Right ventricle myocardium superior (tissue), 1 donor: ENCODE data around the gene FOXL2NB. TPM values are rescaled to one million over a fixed set of nuclear protein-coding genes. Genes with fewer than 3 reads are reported as not detected.

Experiments
- ATAC-seq: fragments of 200-7000 bp; cut with Tn5 transposase; one replicate; pipeline ENCODE4 v1.9.1; 2020; ENCODE audit warnings: mild to moderate bottlenecking; ENCODE audit not compliant: poor library complexity
- DNase-seq: peaks from one replicate; pipeline ENCODE4 v3.0.0-alpha.2; 2020
- intact Hi-C: fragments of 100-400 bp; cut with DNase I; formaldehyde crosslinking; loops from one replicate; pipeline ENCODE4 v1.11.2; 2022
- long read RNA-seq: library from polyadenylated mRNA; unstranded; transcript quantifications from one replicate; pipeline ENCODE4 v2.0.0, GENCODE V29; 2021
- total RNA-seq: library from RNA; stranded (reverse); fragmentation: NEBNext Ultra II Directional; extraction: Animal tissue kit (Norgen Biotek cat#: 25700); gene quantifications from one replicate; pipeline ENCODE4 v1.2.1, GENCODE V29; 2021
- donor health status: DM: no; HTN: yes; CAD: no; lungs with severe emphysema.

The FOXL2NB gene
- total RNA-seq, result not detected
- long read RNA-seq, result 0 reads

GRCh38 chr3:138946663-138947494 lies at the start of gene FOXL2NB, which contains the start of gene FOXL2:
FOXL2NB (plus strand) TSS chr3:138947217; CDS start chr3:138947365, 148 bp downstream.
FOXL2 (minus strand) TSS chr3:138947137; CDS start chr3:138946722, 415 bp downstream.
- intact Hi-C loops, result no loop called here
- no peak for DNase-seq

DNA sequence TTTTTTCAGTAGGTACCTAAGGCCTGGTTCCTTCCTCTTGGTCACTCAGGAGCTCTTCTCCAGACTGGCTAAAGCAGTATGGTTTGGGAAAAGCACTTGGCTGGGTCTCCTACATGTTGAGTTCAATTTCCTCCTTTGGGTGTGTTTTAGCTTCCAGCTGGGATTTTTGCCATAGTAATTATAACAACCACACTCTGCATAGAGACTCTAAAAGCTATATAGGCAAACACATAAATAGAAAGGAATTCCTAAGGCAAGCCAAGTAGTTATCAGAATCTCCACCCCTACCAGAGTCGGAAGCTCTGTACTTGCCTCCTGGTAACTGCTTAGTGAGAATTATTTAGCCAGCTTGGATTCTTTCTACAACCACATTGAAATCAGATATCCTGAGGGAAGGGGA lies 48.7 kb upstream of the FOXL2NB start:
- peak; percentile 90 for ATAC-seq
- no peak for DNase-seq
- intact Hi-C loops, result no loop called here

More at GRCh38 chr3:138946663-138947494, at the start of gene FOXL2NB, which contains the start of gene FOXL2:
- ATAC-seq, result peak; percentile 30

DNA sequence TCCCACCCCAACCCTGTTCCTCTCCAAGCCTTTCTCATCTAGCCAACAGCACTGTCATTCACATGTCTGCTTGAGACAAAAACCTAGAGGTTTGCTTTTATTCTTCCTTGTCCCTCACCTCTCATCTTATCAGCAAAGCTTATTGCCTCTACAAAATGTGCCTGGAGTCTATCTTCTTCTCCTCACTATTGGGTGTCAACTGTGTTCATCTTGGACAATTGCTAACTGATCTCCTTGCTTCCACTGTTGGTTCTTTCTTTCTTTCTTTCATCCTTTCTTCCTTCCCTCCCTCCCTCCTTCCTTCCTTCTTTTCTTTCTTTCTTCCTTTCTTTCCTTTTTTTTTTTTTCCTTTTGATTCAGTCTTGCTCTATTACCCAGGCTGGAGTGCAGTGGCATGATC lies 48.3 kb upstream of the FOXL2NB start:
- ATAC-seq (peak; percentile 76), DNase-seq (no peak)
- intact Hi-C loops, result no loop called here

- no peak for ATAC-seq
- intact Hi-C loops, result no loop called here
- no peak for DNase-seq
Observed at GRCh38 chr3:138899351-138899991, 47.5 kb upstream of the FOXL2NB start.

DNA sequence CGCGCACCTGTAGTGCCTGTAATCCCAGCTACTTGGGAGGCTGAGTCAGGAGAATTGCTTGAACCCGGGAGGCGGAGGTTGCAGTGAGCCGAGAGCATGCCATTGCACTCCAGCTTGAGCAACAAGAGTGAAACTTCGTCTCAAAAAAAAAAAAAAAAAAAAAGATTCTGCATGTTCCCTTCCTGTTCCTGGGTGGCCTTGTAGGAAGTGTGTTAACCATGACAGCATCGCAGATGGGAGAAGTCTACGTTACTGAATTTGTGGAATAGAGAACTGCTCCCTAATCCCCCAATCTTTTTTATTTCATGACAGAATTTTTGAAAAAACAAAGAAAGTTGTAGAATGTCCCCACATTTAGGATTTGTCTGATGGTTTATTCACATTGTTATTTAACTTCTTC lies 45.5 kb upstream of the FOXL2NB start:
- no peak for ATAC-seq
- no peak for DNase-seq
- intact Hi-C loops, result no loop called here

GRCh38 chr3:138902171-138902570 lies 44.8 kb upstream of the FOXL2NB start:
- no peak for ATAC-seq
- intact Hi-C loops, result no loop called here
- DNase-seq, result no peak

GRCh38 chr3:138907539-138907938 lies 39.5 kb upstream of the FOXL2NB start:
- no peak for ATAC-seq
- DNase-seq, result no peak
- intact Hi-C loops, result no loop called here

- DNase-seq (no peak), ATAC-seq (no peak)
- intact Hi-C loops, result no loop called here
Observed at GRCh38 chr3:138908846-138909245, 38.2 kb upstream of the FOXL2NB start.

DNA sequence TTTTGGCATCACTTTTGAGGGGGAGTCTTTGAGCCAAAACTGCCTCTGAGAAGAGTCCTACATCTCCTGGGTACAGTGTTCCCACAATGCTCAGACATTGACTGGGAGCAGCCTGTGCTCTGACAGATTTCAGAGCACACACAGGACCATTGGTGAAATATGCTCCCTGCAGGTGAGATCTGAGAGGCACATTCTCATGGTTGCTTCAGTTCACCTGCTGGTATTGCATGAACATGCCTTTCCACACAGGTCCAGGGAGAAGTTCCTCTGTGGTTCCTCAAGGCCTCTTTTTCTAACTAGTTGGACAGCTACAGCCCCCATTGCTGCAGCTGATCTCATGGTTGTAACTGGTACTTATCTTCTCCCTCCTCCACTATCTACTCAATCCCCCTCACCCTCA lies 37.1 kb upstream of the FOXL2NB start:
- no peak for DNase-seq
- ATAC-seq, result no peak
- intact Hi-C loops, result loop anchor here (5.0 kb wide), 1 partner anchor 73 kb away; no protein-coding TSS in a partner anchor

DNA sequence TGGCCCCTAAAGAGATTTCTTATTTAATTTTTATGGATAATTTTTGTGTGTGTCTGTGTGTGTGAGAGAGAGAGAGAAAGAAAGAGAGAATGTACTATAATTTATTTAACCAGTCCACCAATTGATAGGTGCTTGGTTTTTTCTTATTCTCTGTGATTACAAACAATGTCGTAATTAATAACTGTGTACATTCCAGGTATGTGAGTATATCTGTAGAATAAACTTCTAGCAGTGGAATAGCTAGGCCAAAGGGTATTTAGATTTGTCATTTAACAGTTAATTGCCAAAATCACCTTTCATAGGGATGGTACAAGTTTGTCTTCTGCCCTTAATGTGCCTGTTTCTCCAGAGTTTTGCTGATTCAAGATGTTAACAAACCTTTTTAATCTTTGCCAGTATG lies 35.4 kb upstream of the FOXL2NB start:
- intact Hi-C loops, result loop anchor here (5.0 kb wide), 1 partner anchor 74 kb away; no protein-coding TSS in a partner anchor
- ATAC-seq (no peak), DNase-seq (no peak)

- ATAC-seq (no peak), DNase-seq (no peak)
- intact Hi-C loops, result loop anchor here (5.0 kb wide), 1 partner anchor 75 kb away; no protein-coding TSS in a partner anchor
Observed at GRCh38 chr3:138912237-138912636, 34.8 kb upstream of the FOXL2NB start.

DNA sequence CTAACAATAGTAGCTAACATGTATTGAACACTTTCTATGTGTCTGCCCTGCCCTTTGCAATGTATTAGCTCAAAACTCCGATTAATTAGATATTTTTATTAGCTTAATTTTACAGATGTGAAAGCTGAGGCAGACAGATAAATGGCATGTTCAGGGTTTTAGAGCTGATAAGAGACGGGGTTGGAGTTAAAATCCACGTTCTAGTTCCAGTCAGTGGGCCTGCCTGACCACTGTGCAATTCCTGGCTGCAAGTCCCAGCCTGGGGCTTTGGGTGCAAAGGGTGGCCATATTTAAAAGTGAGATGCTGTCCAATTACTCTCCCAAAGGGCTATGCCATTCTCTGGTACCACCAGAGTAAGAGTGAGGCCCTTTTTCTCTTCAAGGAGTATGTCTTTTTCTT lies 33.3 kb upstream of the FOXL2NB start:
- intact Hi-C loops, result loop anchor here (2.0 to 5.0 kb wide), 2 partner anchors 76 to 319 kb away; partner anchors contain the start of gene CEP70
- DNase-seq (no peak), ATAC-seq (no peak)

- intact Hi-C loops, result loop anchor here (2.0 to 5.0 kb wide), 3 partner anchors 78 to 320 kb away; partner anchors contain the start of gene CEP70
- DNase-seq (no peak), ATAC-seq (no peak)
Observed at GRCh38 chr3:138914870-138915502, 32.0 kb upstream of the FOXL2NB start.

DNA sequence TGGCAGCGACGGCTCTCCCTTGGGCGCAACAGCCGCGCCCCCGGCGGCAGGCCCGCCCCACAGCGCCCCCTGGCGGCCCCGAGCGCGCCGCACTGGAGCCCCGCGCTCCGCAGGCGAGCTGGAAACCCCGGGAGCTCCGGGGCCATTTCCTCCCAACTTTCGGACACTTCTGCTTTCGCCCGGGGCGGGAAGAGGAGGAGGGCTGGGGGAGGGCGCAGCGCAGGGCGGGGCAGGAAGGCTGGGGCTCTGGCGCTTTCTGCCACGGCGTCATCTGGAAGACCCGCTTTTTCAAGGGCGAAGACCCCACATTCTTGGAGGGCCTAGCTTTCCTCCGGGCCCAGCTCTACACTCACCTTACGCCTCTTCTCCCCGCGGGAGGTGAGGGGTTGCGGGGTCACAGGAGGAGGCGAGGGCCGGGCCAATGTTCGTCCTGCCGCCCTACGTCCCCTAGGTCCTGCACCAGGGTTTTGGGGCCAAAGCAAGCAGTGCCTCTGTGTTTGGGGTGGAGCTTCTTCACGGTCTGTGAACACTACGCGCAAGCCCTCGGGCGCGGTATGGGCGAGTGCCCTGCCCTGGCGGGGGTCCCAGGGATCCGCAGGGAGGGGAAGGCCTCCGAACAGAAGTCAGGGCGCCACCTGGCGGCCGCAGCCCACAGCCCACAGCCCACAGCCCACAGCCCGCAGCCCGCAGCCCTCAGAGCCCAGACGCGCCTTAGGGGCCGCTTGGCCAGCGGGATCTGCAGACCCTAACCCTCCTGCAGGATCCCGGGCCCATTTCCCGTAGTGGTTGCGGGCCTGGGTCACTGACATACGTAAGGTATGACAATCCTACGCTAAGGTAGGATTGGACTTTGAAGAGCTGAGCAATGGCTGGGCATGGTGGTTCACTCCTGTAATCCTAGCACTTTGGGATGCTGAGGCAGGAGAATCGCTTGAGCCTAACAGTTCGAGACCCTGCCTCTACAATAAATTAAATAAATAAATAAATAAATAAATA lies 31.2 kb upstream of the FOXL2NB start:
- intact Hi-C loops, result loop anchor here (2.0 to 5.0 kb wide), 2 partner anchors 218 to 321 kb away; partner anchors contain the start of gene CEP70
- ATAC-seq, result peak; percentile 97
- DNase-seq, result peak; percentile 97

- no peak for ATAC-seq
- intact Hi-C loops, result loop anchor here (5.0 kb wide), 1 partner anchor 220 kb away; no protein-coding TSS in a partner anchor
- DNase-seq, result no peak
Observed at GRCh38 chr3:138916824-138917223, 30.2 kb upstream of the FOXL2NB start.

- no peak for ATAC-seq
- no peak for DNase-seq
- intact Hi-C loops, result loop anchor here (5.0 kb wide), 1 partner anchor 222 kb away; no protein-coding TSS in a partner anchor
Observed at GRCh38 chr3:138919325-138919724, 27.7 kb upstream of the FOXL2NB start.

DNA sequence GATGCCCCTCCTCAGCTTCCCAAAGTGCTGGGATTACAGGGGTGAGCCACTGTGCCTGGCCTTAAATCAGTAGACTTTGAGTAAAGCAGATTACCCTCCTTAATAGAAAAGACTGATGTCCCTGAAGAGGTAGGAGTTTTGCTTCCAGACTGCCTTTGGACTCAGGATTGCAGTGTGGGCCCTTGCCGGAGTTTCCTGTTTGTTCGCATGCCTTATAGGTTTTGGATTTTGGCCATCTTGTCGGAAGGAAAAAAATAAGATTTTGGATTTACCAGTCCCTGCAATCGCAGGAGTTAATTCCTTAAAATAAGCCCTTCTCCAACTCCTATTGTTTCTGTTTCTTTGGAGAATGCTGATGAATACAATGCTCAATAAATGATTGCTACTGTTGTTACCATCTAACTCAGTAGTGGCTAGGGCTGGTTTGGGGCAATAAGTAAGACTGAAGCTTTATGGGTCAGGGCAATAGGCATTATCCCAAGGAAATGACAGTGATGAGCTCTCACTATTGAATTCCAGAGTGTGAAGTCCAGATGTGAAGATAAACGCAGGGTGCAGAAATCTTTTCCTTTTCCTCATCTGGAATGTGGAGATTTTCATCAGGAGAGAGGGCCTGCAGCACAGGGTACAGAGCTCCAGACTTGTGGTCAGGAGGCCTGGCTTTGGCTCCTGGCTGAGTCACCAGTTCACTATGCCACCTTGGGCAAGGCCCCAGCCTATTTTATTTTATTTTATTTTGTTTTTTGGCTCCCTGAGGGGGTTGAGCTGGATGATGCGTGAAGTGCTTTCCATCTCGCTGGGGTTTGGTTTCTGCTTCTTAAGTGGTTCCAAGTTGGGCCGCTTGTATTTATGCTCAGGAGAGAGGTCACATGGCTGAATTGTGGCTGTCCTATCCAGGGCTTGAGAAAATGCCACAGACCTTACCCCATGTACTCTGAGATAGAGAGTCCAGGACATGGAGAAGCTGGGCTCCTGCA lies 25.4 kb upstream of the FOXL2NB start:
- no peak for DNase-seq
- intact Hi-C loops, result no loop called here
- ATAC-seq, result no peak
